Pancreas (tissue), 10 donors: ENCODE measurements around the gene GRAMD1A. TPM values are rescaled to one million over a fixed set of nuclear protein-coding genes. Genes with fewer than 3 reads are reported as not detected.
A peak's percentile ranks its signal among the peaks of the same experiment; 100 is the strongest.
"Not testable (repeated sequence)": the region's sequence is repeated elsewhere in the genome, so short reads cannot be mapped to it uniquely, and the experiment has no call there.

ENCODE experiments used
- ATAC-seq, 4 donors: fragments of 200-7000 bp; cut with Tn5 transposase; one replicate each; pipeline versions ENCODE4 v1.8.0 to v1.9.1; 2020; ENCODE audit warnings: mild to moderate bottlenecking in 4 of 4, moderate library complexity in 4 of 4
- DNase-seq, 6 donors: peaks; one replicate each; pipeline ENCODE4 v3.0.0-alpha.2; 2020
- FAIRE-seq: peaks from 2 replicates; lab custom pipeline; 2012; peaks lifted over from hg19 to GRCh38; lab: Jason Lieb, UNC
- H3K27ac ChIP-seq, 4 donors: fragments of 200-600 bp; sonication (generic); 1 replicate in 3 of 4; 2 replicates in 1 of 4; pipeline versions ENCODE4 v1.5.0 to v1.8.0; 2020
- H3K27me3 ChIP-seq, 4 donors: fragments of 200-600 bp; one replicate each; pipeline ENCODE4 v1.8.0; 2021
- H3K36me3 ChIP-seq, 3 donors: fragments of 200-600 bp; sonication (generic) in 1 of 3; one replicate each; pipeline versions ENCODE4 v1.5.0 to v1.8.0; 2020 to 2021
- H3K4me1 ChIP-seq, 3 donors: fragments of 200-600 bp; one replicate each; pipeline ENCODE4 v1.8.0; 2021
- H3K4me3 ChIP-seq, 4 donors: fragments of 200-600 bp; sonication (generic) in 2 of 4; one replicate each; pipeline versions ENCODE4 v1.5.0 to v1.8.0; 2020 to 2021
- H3K9me3 ChIP-seq, 4 donors: fragments of 200-600 bp; one replicate each; pipeline ENCODE4 v1.8.0; 2021
- CTCF ChIP-seq, 4 donors: fragments of 200-600 bp; sonication (generic) in 3 of 4; IDR thresholded peaks; one replicate each; pipeline versions ENCODE4 v1.5.0 to v1.8.0; 2021; ENCODE audit warnings: antibody characterized with exemption in 4 of 4
- WGBS, 2 donors: extraction: QIAGEN DNeasy Blood & Tissue Kit; methylation state at CpG; one replicate each; pipeline ENCODE4 v1.1.7; 2013; 5-methylcytosine and 5-hydroxymethylcytosine counted together
- intact Hi-C, 3 donors: fragments of 100-400 bp; cut with DNase I; formaldehyde crosslinking; loops; one replicate each; pipeline versions ENCODE4 v1.11.1 to v1.14.2; 2022
- polyA plus RNA-seq, 2 donors: library from polyadenylated mRNA; stranded (reverse); fragments of 200-250 nt; gene quantifications; one replicate each; pipeline ENCODE4 v1.2.3, GENCODE V29; 2013
- total RNA-seq, 6 donors: library from RNA; stranded (reverse); fragmentation: NEBNext Ultra II Directional in 4 of 6; extraction: Animal tissue kit (Norgen Biotek cat#: 25700) in 4 of 6; gene quantifications; one replicate each; pipeline versions ENCODE4 v1.2.1 to v1.2.4, GENCODE V29; 2021 to 2023
- donor health status: healthy with polysubstance abuse.
- donor health status: DM: no; HTN: no; CAD: no; lungs with moderate emphysema.
- donor health status: DM: no; HTN: no; CAD: no.
- donor health status: control.
- donor health status: control.
- donor health status: Bipolar disorder and iron deficiency.
- donor health status: DM: yes; HTN: yes; CAD: no.
- donor health status: DM: no; HTN: no; CAD: no.
- donor health status: DM: no; HTN: no; CAD: no.
- donor health status: DM: yes; HTN: yes; CAD: no.

Gene GRAMD1A
- total and polyA plus RNA-seq, 8 donors, result 47.3 to 137 (median 87.4) TPM

GRCh38 chr19:34991542-34992333 lies 8.4 kb upstream of the GRAMD1A start:
- no peak for TF ChIP-seq CTCF (IDR thresholded peaks at IDR 0.05)
- ATAC-seq (no peak), DNase-seq (peak in 2 of 6 donors; percentile 3 to 6), FAIRE-seq (no peak)
- H3K9me3 ChIP-seq, result no peaks in the 10 kb centered on the region
- H3K27ac ChIP-seq, result no peak overlapping the region
- no peak overlapping the region for H3K4me3 ChIP-seq
- H3K36me3 ChIP-seq, result no peaks in the 10 kb centered on the region
- H3K27me3 ChIP-seq, result no peaks in the 10 kb centered on the region
- peaks cover 13 to 29% (median 23%) of the 10 kb centered on the region in 3 donors for H3K4me1 ChIP-seq
- intact Hi-C loops, result no loop called here
- WGBS, 2 donors, result 87 to 88% methylated on average over 8 of the region's 8 CpGs

GRCh38 chr19:34992582-34992981 lies 7.5 kb upstream of the GRAMD1A start:
- H3K27me3 ChIP-seq, H3K27ac ChIP-seq, intact Hi-C loops, H3K9me3 ChIP-seq, H3K36me3 ChIP-seq, FAIRE-seq, ATAC-seq, H3K4me3 ChIP-seq: not testable (repeated sequence)
- 81 to 84% methylated on average over 7 of the region's 7 CpGs for WGBS, 2 donors
- H3K4me1 ChIP-seq, result peaks cover 13 to 29% (median 23%) of the 10 kb centered on the region in 3 donors
- DNase-seq, result peak in 1 of 6 donors; percentile 3

- intact Hi-C loops, result no loop called here
- TF ChIP-seq CTCF (IDR thresholded peaks at IDR 0.05), result no peak
These were observed 5.9 kb upstream of the GRAMD1A start for GRCh38 chr19:34994286-34994642.

GRCh38 chr19:34994643-34995541 lies 5.2 kb upstream of the GRAMD1A start:
- Histone ChIP-seq H3K27me3 (no peaks in the 10 kb centered on the region), H3K4me3 (no peak overlapping the region), H3K36me3 (no peaks in the 10 kb centered on the region), H3K4me1 (peaks cover 13 to 24% (median 22%) of the 10 kb centered on the region in 3 donors), H3K27ac (peak overlapping the region; percentile 32 to 85 (median 55)), H3K9me3 (no peaks in the 10 kb centered on the region)
- intact Hi-C loops, result no loop called here
- FAIRE-seq (no peak), ATAC-seq (peak; percentile 74 to 86 (median 82)), DNase-seq (peak; percentile 77 to 92 (median 84))
- no peak for TF ChIP-seq CTCF (IDR thresholded peaks at IDR 0.05)
- WGBS, 2 donors, result 31 to 33% methylated on average over 17 of the region's 17 CpGs

More at GRCh38 chr19:34994286-34994642, 5.9 kb upstream of the GRAMD1A start:
- Histone ChIP-seq H3K36me3 (no peaks in the 10 kb centered on the region), H3K27me3 (no peaks in the 10 kb centered on the region), H3K27ac (peak overlapping the region in 3 of 4 donors; percentile 35 to 85 (median 75)), H3K4me3 (no peak overlapping the region), H3K9me3 (no peaks in the 10 kb centered on the region), H3K4me1 (peaks cover 13 to 22% (median 19%) of the 10 kb centered on the region in 3 donors)
- ATAC-seq, result no peak
- whole genome bisulfite sequencing, 2 donors, result 81 to 84% methylated on average over 9 of the region's 9 CpGs
- DNase-seq, result peak in 2 of 6 donors; percentile 37 to 49
- FAIRE-seq, result no peak

GRCh38 chr19:34995551-34995950 lies 4.6 kb upstream of the GRAMD1A start:
- Histone ChIP-seq H3K9me3 (no peaks in the 10 kb centered on the region), H3K4me1 (peaks cover 13 to 24% (median 22%) of the 10 kb centered on the region in 3 donors), H3K4me3 (no peak overlapping the region), H3K27me3 (no peaks in the 10 kb centered on the region), H3K27ac (peak overlapping the region in 3 of 4 donors; percentile 35 to 85 (median 75)), H3K36me3 (no peaks in the 10 kb centered on the region)
- TF ChIP-seq CTCF (IDR thresholded peaks at IDR 0.05), result no peak
- DNase-seq (peak in 3 of 6 donors; percentile 8 to 43 (median 24)), ATAC-seq (peak in 3 of 4 donors; percentile 11 to 24 (median 20)), FAIRE-seq (no peak)
- intact Hi-C loops, result no loop called here
- WGBS, 2 donors, result 55 to 57% methylated on average over 8 of the region's 8 CpGs
